Activated naive CD4-positive, alpha-beta T cell treated with anti-CD3 and anti-CD28 coated beads, Interleukin-2, amount 50 U/mL, for 72 hours (primary cell): ENCODE data around the gene DLGAP1. TPM values are rescaled to one million over a fixed set of nuclear protein-coding genes. Genes with fewer than 3 reads are reported as not detected.
A peak's percentile ranks its signal among the peaks of the same experiment; 100 is the strongest.

ENCODE experiments used
- ATAC-seq, 2 donors: fragments of 150-1000 bp; cut with Tn5 transposase; 2 replicates each; pipeline ENCODE4 v1.10.0; 2021; ENCODE audit warnings: mild to moderate bottlenecking in 2 of 2, moderate library complexity in 2 of 2
- DNase-seq, 2 donors: peaks; one replicate each; pipeline ENCODE4 v3.0.0; 2021 to 2022; ENCODE audit warnings: low spot score in 2 of 2
- H3K27ac Mint-ChIP-seq, 2 donors: one replicate each; pipeline ENCODE4 v1.8.0; 2022; ENCODE audit warnings: mild to moderate bottlenecking in 2 of 2, mixed read lengths in 2 of 2
- H3K36me3 Mint-ChIP-seq, 2 donors: one replicate each; pipeline ENCODE4 v1.8.0; 2022; ENCODE audit warnings: mixed read lengths in 2 of 2
- H3K9me3 Mint-ChIP-seq, 2 donors: one replicate each; pipeline ENCODE4 v1.8.0; 2022; ENCODE audit warnings: mixed read lengths in 2 of 2
- total RNA-seq, 2 donors: library from RNA; stranded (reverse); gene quantifications; one replicate each; pipeline ENCODE4 v1.2.3, GENCODE V29; 2022

Gene DLGAP1
- total RNA-seq, 2 donors from 2014 or later: not detected

- DNase-seq: peak in 1 of 2 donors; percentile 20
- peaks cover 0 to 6% of the 10 kb centered on the region in 2 donors for H3K36me3 Mint-ChIP-seq
- peak; percentile 99 to 100 for ATAC-seq
- H3K27ac Mint-ChIP-seq: peak overlapping the region; percentile 85 to 93
- H3K9me3 Mint-ChIP-seq: no peaks in the 10 kb centered on the region
Measured at GRCh38 chr18:3541549-3542386, 913.3 kb downstream of the DLGAP1 start.

DNA sequence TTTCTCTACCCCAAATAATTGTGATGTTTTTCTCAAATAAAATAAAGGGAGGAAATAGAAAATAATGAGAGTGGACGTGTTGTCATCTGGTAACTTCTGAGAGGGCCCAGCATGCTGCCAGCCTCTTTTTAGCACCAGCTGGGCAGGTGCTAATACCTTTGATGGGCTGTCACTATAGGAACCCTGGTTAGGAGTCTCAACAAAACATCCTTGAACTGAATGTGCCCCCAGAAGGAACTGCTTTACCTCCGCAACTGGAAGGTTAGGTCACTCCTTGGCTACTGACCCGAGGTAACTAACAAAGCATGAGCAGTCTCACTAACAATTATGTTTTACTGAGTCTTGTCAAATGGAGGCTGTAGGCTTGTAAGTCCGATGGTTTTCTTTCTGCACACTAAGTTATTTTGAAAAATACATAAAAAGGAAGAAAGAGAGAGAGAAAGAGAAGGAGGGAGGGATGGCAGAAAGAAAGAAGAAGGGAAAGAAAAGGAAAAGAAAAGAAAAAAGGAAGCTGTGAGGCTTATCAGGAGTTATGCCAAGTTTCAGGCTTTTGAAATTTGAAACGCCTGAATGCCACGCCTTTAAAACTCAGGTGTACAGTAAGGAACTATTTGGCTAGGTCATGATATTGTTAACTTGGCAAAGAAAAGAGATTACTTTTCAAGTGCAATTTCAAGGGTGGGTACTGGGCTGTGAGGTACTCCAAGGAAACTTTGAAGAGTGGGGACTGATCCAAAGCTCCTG is 914.1 kb downstream of the DLGAP1 start:
- no peak for ATAC-seq
- Mint-ChIP-seq H3K36me3 (peaks cover 0 to 6% of the 10 kb centered on the region in 2 donors), H3K9me3 (no peaks in the 10 kb centered on the region), H3K27ac (peak overlapping the region; percentile 88 to 93)
- DNase-seq: no peak

GRCh38 chr18:3538954-3539617 is 916.0 kb downstream of the DLGAP1 start:
- Mint-ChIP-seq H3K27ac (no peak overlapping the region), H3K36me3 (peaks cover 0 to 6% of the 10 kb centered on the region in 2 donors), H3K9me3 (no peaks in the 10 kb centered on the region)
- no peak for ATAC-seq
- no peak for DNase-seq

DNA sequence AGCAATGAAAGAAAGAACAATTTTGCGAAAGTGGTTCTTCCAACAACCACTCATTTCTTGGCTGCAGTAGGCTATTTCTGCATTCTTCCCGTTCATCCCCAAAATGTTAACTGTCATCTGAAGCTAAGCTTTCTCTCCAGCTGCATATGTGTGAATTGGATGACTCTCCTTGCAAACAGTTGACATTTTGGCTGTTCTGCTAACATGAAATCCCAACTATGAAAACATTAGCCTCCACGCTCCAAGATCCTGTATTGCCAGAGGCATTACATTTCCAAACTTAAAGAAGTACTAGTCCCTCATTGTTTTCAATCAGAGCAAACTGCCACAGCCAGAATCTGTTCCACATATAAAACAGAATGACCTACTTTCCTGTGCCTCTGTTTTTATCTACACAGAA is 916.7 kb downstream of the DLGAP1 start:
- H3K9me3 Mint-ChIP-seq: no peaks in the 10 kb centered on the region
- ATAC-seq: no peak
- peaks cover 0 to 6% of the 10 kb centered on the region in 2 donors for H3K36me3 Mint-ChIP-seq
- DNase-seq: no peak
- H3K27ac Mint-ChIP-seq: no peak overlapping the region

DNA sequence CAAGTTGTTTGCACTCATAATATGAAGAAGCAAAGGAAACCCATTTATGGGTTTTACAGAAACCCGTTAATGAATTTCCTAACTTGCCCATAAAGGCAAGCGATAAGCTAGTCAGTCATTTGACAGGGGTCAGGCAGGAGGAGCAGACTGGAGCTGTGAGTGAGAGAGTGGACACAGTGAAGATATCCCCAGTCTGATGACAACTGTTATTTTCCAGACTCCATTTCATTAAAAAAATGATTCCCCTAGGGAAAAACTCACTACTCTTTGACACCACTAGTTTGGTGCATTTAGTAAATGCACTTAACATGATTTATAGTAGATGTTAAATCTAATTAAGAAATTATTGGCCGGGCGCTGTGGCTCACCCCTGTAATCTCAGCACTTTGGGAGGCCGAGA is 924.3 kb downstream of the DLGAP1 start:
- H3K36me3 Mint-ChIP-seq: no peaks in the 10 kb centered on the region
- H3K27ac Mint-ChIP-seq: no peak overlapping the region
- DNase-seq (no peak), ATAC-seq (no peak)
- H3K9me3 Mint-ChIP-seq: no peaks in the 10 kb centered on the region

DNA sequence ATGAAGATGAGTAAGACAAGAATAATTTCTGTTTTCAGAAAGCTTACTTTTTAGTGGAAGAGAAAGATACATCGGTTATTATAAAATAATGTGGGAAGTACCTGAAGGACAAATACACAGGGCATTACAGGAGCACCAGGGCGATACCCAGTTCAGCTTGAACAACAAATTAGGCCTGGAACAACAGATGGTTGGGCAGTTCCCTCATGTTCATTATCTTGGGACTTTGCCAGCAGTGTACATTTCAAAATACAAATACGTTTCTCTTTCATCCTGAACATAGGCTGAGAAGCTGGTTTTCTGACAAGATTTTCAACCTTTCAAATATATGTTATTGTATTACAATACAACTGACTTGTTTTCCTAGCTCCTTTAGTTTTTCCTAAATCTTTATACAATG is 925.5 kb downstream of the DLGAP1 start:
- ATAC-seq (no peak), DNase-seq (no peak)
- no peaks in the 10 kb centered on the region for H3K9me3 Mint-ChIP-seq
- H3K27ac Mint-ChIP-seq: peak overlapping the region in 1 of 2 donors; percentile 83
- H3K36me3 Mint-ChIP-seq: no peaks in the 10 kb centered on the region

DNA sequence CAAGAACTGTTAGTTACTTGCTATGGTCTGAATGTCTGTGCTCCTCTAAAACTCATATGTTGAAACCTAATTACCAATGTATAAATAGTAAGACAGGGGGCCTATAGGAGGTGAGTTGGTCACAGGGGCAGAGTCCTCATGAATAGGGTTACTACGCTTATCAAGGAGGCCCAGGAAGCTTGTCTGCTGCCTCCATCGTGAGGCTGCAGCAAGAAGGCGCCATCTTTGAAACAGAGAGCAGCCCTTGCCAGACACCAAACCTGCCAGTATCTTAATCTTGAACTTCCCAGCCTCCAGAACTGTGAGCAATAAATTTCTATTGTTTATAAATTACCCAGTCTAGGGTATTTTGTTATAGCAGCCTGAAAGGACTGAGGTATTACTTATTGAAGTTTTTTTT is 926.0 kb downstream of the DLGAP1 start:
- no peak for DNase-seq
- no peaks in the 10 kb centered on the region for H3K36me3 Mint-ChIP-seq
- H3K9me3 Mint-ChIP-seq: no peaks in the 10 kb centered on the region
- no peak overlapping the region for H3K27ac Mint-ChIP-seq
- no peak for ATAC-seq

GRCh38 chr18:3528231-3528630 is 926.9 kb downstream of the DLGAP1 start:
- Mint-ChIP-seq H3K9me3 (no peaks in the 10 kb centered on the region), H3K27ac (no peak overlapping the region), H3K36me3 (no peaks in the 10 kb centered on the region)
- DNase-seq (no peak), ATAC-seq (no peak)

DNA sequence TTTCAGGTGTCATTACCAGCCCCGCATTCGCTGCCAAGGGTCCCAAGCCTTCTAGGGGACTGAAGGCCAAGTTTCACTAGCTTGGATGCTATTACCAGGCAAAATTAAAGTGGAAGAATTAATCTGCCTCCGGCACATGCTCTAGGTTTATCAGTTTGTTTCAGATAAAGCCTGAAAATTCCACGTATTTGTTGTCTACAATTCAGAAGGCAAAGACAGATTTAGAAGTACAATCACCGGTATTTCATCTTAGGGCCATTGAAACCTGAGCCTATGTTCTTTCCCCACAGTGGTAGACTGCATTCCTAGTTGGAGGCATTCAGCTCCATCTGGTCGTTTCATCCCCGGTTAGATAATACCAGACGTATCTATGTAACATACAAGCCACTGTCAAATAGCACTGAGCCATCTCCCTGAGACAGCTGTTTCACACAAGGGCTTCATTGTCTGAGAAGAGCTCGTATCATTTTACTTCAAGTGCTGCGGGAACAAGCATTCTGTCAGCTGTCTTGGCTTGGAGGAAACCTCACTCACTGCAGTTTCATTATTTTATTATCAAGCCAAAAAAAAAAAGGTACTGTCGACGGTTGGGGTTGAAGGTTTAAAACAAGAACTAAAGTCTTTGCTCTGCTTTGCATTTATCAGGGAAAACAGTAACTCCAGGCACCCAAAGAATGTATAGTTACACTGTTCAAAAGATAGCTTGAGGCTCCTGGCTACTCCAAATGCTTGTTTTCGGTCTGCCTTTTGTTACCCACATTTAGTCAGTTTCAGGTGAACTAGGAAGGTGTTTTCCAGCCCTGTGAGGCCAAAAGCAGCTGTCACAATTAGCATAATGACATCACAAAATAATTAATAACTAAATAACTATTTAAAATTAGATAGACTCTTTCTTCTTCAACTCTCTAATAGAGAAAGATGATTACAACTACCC is 928.4 kb downstream of the DLGAP1 start:
- Mint-ChIP-seq H3K9me3 (no peaks in the 10 kb centered on the region), H3K27ac (peak overlapping the region in 1 of 2 donors; percentile 40), H3K36me3 (no peaks in the 10 kb centered on the region)
- DNase-seq (no peak), ATAC-seq (no peak)

DNA sequence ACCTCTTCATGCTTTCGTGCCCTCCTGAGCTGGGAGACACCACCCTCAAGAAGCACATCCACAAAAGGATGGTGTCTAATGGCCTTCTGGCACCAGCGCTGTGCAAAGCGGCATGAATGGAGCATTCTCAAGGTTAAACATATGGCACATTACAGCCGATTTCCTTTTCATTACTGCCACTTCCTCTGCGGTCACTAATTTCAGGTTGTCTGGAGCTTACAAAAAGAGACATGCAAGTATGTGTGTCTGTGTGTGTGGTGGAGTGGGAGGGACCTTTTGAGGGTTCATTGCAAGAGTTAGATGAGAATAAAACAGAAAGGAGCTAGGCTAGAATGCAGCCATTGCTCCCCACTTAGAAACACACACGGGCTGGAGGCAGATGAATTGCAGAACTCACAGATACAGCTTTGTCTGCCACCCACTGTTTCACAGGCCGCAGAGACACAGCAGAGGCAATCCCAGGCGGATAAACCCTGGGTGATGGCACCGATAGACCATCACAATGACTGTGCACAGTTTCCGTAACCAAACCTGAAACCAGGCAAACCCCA is 929.2 kb downstream of the DLGAP1 start:
- Mint-ChIP-seq H3K27ac (peak overlapping the region in 1 of 2 donors; percentile 40), H3K9me3 (no peaks in the 10 kb centered on the region), H3K36me3 (no peaks in the 10 kb centered on the region)
- ATAC-seq (peak; percentile 88 to 90), DNase-seq (peak in 1 of 2 donors; percentile 24)

GRCh38 chr18:3524706-3525105 is 930.4 kb downstream of the DLGAP1 start:
- ATAC-seq: no peak
- H3K36me3 Mint-ChIP-seq: no peaks in the 10 kb centered on the region
- H3K27ac Mint-ChIP-seq: no peak overlapping the region
- no peaks in the 10 kb centered on the region for H3K9me3 Mint-ChIP-seq
- no peak for DNase-seq

DNA sequence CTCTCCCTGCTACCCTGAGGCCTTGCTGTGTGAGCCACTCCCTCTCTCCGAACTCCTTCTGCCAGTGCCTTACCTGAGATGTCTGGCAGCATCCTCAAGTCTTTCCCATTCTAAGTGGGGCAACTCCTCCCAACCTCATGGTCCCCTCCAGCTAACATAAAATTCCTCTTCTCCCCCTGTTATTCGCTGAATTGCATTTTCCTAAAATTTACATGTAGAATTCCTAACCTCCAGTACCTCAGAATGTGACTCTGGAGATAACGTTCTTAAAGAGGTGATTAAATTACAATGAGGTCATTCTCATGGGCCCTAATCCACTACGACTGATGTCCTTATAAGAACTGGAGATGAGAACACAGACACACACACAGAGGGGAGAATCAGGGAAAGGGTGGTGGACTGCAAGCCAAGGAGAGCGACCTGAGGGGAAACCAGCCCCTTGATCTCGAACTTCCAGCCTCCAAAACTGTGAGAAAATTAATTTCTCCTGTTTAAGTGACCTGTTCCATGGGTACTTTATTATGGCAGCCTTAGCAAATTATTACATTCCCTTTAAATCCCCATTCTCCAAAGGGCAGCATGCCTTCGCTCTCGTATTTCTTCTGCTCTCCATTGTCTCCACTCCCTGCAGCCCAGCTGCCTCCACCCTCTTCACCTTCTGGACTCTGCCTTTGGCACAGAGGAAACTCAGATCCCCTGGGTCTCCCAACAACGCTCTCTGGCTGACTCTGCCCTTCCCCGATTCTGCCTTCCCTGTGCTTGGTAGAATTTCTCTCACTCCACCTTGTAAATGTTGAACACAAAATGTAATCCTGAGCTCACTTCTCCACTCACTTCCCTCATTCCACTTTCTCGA is 934.6 kb downstream of the DLGAP1 start:
- ATAC-seq (no peak), DNase-seq (no peak)
- Mint-ChIP-seq H3K27ac (no peak overlapping the region), H3K36me3 (no peaks in the 10 kb centered on the region), H3K9me3 (no peaks in the 10 kb centered on the region)

DNA sequence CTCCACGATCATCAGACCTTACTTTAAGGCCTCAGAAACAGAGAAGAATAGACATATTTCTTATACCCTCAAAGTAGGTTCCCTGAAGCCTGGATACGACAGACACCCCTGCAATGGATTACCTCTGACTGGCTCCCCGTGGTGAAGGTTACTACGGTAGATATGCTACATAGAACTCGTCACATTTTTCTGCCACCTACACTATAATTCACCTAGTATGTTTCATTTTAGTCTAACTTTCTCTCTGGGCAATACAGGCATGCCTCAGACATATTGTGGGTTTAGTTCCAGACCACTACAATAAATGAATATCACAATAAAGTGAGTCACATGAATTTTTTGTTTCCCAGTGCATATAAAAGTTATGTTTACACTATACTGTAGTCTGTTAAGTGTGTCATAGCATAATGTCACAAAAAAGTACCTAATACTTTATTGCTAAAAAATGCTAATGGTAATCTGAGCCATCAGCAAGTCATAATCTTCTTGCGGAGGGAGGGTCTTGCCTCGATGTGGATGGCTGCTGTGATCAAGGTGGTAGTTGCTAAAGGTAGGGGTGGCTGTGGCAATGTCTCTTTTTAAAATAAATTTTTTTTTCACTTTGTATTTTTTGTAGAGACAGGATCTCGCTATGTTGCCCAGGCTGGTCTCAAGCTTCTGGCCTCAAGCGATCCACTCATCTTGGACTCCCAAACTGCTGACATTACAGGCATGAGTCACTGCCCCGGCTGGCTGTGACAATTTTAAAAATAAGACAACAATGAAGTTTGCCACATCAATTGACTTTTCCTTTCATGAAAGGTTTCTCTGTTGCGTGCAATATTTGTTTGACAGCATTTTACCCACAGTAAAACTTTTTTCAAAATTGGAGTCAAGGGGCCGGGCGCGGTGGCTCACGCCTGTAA is 940.5 kb downstream of the DLGAP1 start:
- Mint-ChIP-seq H3K9me3 (no peaks in the 10 kb centered on the region), H3K27ac (no peak overlapping the region), H3K36me3 (no peaks in the 10 kb centered on the region)
- ATAC-seq (peak in 1 of 2 donors; percentile 60), DNase-seq (no peak)

DNA sequence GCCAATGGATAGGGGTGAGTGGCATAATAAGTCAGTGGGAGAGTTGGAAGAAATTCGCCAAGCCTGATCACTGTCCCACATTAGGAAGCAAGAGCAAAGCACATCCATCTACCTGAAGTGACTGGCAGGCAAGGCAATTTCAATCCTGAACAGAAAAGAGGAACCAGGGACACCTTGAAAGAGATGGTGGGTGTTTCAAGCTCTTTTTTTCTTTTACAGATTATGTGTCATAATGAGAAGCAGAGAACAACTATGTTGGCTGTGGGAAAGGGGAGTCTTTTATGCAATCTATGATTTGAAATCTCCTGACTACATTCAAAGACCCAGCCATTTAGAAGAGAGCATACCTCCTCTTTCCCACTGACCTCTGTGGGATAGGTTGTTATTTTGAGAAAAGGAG is 941.6 kb downstream of the DLGAP1 start:
- no peak overlapping the region for H3K27ac Mint-ChIP-seq
- ATAC-seq (peak in 1 of 2 donors; percentile 70), DNase-seq (no peak)
- H3K9me3 Mint-ChIP-seq: no peaks in the 10 kb centered on the region
- no peaks in the 10 kb centered on the region for H3K36me3 Mint-ChIP-seq
